Right lobe of liver (tissue), 6 donors: ENCODE measurements around the gene TNFRSF4. TPM values are rescaled to one million over a fixed set of nuclear protein-coding genes. Genes with fewer than 3 reads are reported as not detected.

ENCODE experiments used
- ATAC-seq, 4 donors: fragments of 200-7000 bp; cut with Tn5 transposase; one replicate each; pipeline ENCODE4 v1.9.1; 2020; ENCODE audit warnings: mild to moderate bottlenecking in 4 of 4, moderate library complexity in 4 of 4
- DNase-seq, 3 donors: peaks; one replicate each; pipeline ENCODE4 v3.0.0-alpha.2; 2020
- H3K27ac ChIP-seq, 3 donors: fragments of 200-600 bp; one replicate each; pipeline ENCODE4 v1.8.0; 2022
- H3K27me3 ChIP-seq, 2 donors: fragments of 200-600 bp; one replicate each; pipeline ENCODE4 v1.8.0; 2022
- H3K36me3 ChIP-seq, 4 donors: fragments of 200-600 bp; sonication (generic) in 1 of 4; one replicate each; pipeline versions ENCODE4 v1.5.1 to v1.8.0; 2017 to 2022; ENCODE audit warnings: control low read depth in 1 of 4
- H3K4me1 ChIP-seq, 4 donors: fragments of 200-600 bp; sonication (generic) in 1 of 4; one replicate each; pipeline versions ENCODE4 v1.5.1 to v1.8.0; 2017 to 2022; ENCODE audit warnings: control low read depth in 1 of 4
- H3K4me3 ChIP-seq, 3 donors: fragments of 200-600 bp; one replicate each; pipeline ENCODE4 v1.8.0; 2022
- H3K9me3 ChIP-seq, 4 donors: fragments of 200-600 bp; sonication (generic) in 1 of 4; one replicate each; pipeline versions ENCODE4 v1.5.1 to v1.8.0; 2017 to 2022; ENCODE audit warnings: control low read depth in 1 of 4
- CTCF ChIP-seq, 4 donors: fragments of 200-600 bp in 3 of 4; fragments of 450-650 bp in 1 of 4; IDR thresholded peaks; one replicate each; pipeline versions ENCODE4 v1.5.1 to v1.8.0; 2016 to 2022; ENCODE audit warnings: antibody characterized with exemption in 4 of 4, mild to moderate bottlenecking in 2 of 4
- POLR2A ChIP-seq: fragments of 450-650 bp; IDR thresholded peaks from one replicate; pipeline ENCODE4 v1.6.1; 2017; ENCODE audit warnings: antibody characterized with exemption, mild to moderate bottlenecking
- WGBS: methylation state at CpG from one replicate; pipeline ENCODE4 v1.1.6; 2018; ENCODE audit warnings: low coverage, low lambda C conversion rate; ENCODE audit not compliant: insufficient coverage; ENCODE audit errors: missing lambda C conversion rate; 5-methylcytosine and 5-hydroxymethylcytosine counted together
- intact Hi-C, 2 donors: fragments of 100-400 bp; cut with DNase I; formaldehyde crosslinking; loops; one replicate each; pipeline versions ENCODE4 v1.11.2 to v1.14.1; 2022
- total RNA-seq, 6 experiments: library from RNA; depleted of rRNA in 2 of 6; stranded (reverse); fragments of >200 nt in 2 of 6; fragmentation: NEBNext Ultra II Directional in 3 of 6; extraction: Animal tissue kit (Norgen Biotek cat#: 25700) in 3 of 6; gene quantifications; one replicate each; pipeline versions ENCODE4 v1.1.0 to v1.2.4, GENCODE V29; 2016 to 2023
- donor health status: DM: no; HTN: yes; CAD: no.
- donor health status: DM: no; HTN: no; CAD: no.
- donor health status: DM: no; HTN: no; CAD: no.
- donor health status: DM: no; HTN: yes; CAD: no.
- donor health status: DM: no; HTN: yes; CAD: no.

The TNFRSF4 gene
- total RNA-seq, 6 experiments from 2014 or later = 0.20 to 0.99 (median 0.28) TPM; not detected in 2

- no peak for ATAC-seq
- H3K4me3 ChIP-seq = no peak overlapping the region
Observed at GRCh38 chr1:1181938-1182410, 32.0 kb downstream of the TNFRSF4 start.

DNA sequence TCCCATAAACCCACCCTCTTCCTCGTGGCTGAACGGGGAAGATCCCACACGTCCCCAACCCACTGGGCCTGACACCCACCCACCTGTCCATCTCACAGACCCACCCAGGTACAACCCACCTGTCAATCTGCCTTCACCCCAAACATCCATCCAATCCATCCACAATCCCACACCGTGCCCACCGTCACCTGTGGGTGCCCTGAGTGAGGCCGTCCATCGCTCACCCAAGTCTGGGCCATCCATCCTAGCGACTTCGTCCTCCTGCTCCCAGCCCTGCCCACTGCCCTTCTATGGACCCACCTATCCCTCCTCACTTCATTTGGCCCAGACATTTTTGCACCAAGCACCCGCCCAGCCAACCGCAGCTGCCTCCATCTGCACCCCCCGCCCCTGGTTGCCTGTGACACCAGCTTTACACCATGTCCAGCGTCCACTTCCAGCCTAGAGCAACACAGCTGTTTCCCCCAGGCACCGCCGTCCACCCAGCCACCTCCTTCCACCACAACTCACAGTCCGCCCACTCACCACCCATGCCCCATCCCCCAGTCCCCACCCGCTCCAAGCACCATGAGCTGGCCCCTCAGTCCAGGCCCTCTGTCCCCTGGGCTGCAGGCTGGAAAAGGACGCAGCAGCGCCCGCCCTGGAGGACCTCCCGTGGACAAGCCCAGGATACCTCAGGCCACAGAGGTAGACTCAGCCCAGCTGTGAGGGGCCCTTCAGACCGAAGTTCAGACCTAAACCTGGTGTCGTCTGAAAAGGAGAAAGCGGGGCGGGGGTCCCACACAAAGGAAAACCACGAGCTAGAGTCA lies 32.6 kb downstream of the TNFRSF4 start:
- intact Hi-C loops = no loop called here
- no peak for TF ChIP-seq CTCF (IDR thresholded peaks at IDR 0.05)
- TF ChIP-seq POLR2A = no peak
- ATAC-seq = no peak
- H3K4me3 ChIP-seq = no peak overlapping the region
- no peaks in the 10 kb centered on the region for H3K36me3 ChIP-seq
- 88% methylated on average over 19 of the region's 26 CpGs for WGBS
- H3K9me3 ChIP-seq = no peaks in the 10 kb centered on the region
- no peaks in the 10 kb centered on the region for H3K27me3 ChIP-seq
- DNase-seq = peak in 1 of 3 donors; percentile 45
- H3K27ac ChIP-seq = no peak overlapping the region
- H3K4me1 ChIP-seq = no peaks in the 10 kb centered on the region

More at GRCh38 chr1:1181938-1182410, 32.0 kb downstream of the TNFRSF4 start:
- intact Hi-C loops = no loop called here
- H3K36me3 ChIP-seq = no peaks in the 10 kb centered on the region
- 96% methylated on average over 5 of the region's 21 CpGs for WGBS
- TF ChIP-seq POLR2A = no peak
- TF ChIP-seq CTCF (IDR thresholded peaks at IDR 0.05) = no peak
- H3K27ac ChIP-seq = no peak overlapping the region
- H3K4me1 ChIP-seq = no peaks in the 10 kb centered on the region
- peak in 1 of 3 donors; percentile 52 for DNase-seq
- no peaks in the 10 kb centered on the region for H3K9me3 ChIP-seq
- no peaks in the 10 kb centered on the region for H3K27me3 ChIP-seq

GRCh38 chr1:1179983-1180861 lies 33.7 kb downstream of the TNFRSF4 start:
- Histone ChIP-seq H3K36me3 (no peaks in the 10 kb centered on the region), H3K27me3 (no peaks in the 10 kb centered on the region), H3K9me3 (no peaks in the 10 kb centered on the region), H3K4me3 (no peak overlapping the region), H3K27ac (no peak overlapping the region), H3K4me1 (no peaks in the 10 kb centered on the region)
- WGBS = no CpG with 5 or more reads among the region's 51 CpGs
- DNase-seq (peak in 2 of 3 donors; percentile 16 to 48), ATAC-seq (no peak)
- intact Hi-C loops = no loop called here
- TF ChIP-seq CTCF (IDR thresholded peaks at IDR 0.05) = no peak
- no peak for TF ChIP-seq POLR2A

- Histone ChIP-seq H3K9me3 (no peaks in the 10 kb centered on the region), H3K36me3 (no peaks in the 10 kb centered on the region), H3K4me3 (no peak overlapping the region), H3K27ac (no peak overlapping the region), H3K4me1 (no peaks in the 10 kb centered on the region), H3K27me3 (no peaks in the 10 kb centered on the region)
- WGBS = 45% methylated on average over 4 of the region's 25 CpGs
- TF ChIP-seq POLR2A (no peak), CTCF (IDR thresholded peaks at IDR 0.05) (no peak)
- intact Hi-C loops = no loop called here
- ATAC-seq (no peak), DNase-seq (peak in 1 of 3 donors; percentile 19)
Observed at GRCh38 chr1:1179346-1179982, 34.5 kb downstream of the TNFRSF4 start.
